IPS DF 6.9 (cell line): ENCODE measurements around the gene WWOX.

ENCODE experiments used
- DNase-seq: peaks from one replicate; pipeline ENCODE4 v3.0.0-alpha.2; 2013; ENCODE audit warnings: low read depth, low spot score
- H3K27ac ChIP-seq: one replicate; pipeline ENCODE4 v1.5.1; 2013; ENCODE audit warnings: low read length, control low read depth
- H3K27me3 ChIP-seq: 2 replicates; pipeline ENCODE4 v1.6.1; 2013; ENCODE audit warnings: mild to moderate bottlenecking, low read length; ENCODE audit not compliant: control insufficient read depth, insufficient read depth
- H3K36me3 ChIP-seq: 2 replicates; pipeline ENCODE4 v1.6.1; 2013; ENCODE audit warnings: low read length; ENCODE audit not compliant: control insufficient read depth, insufficient read depth
- H3K4me1 ChIP-seq: 2 replicates; pipeline ENCODE4 v1.6.1; 2013; ENCODE audit warnings: low read length; ENCODE audit not compliant: control insufficient read depth, insufficient read depth
- H3K4me3 ChIP-seq: 2 replicates; pipeline ENCODE4 v1.5.1; 2013; ENCODE audit warnings: mild to moderate bottlenecking, low read length
- H3K9me3 ChIP-seq: 2 replicates; pipeline ENCODE4 v1.6.1; 2013; ENCODE audit warnings: low read length, inconsistent platforms; ENCODE audit not compliant: control insufficient read depth, insufficient read depth
- WGBS: extraction: QIAGEN DNeasy Blood & Tissue Kit; methylation state at CpG from one replicate; pipeline ENCODE4 v1.1.7; 2013; ENCODE audit warnings: mixed read lengths, missing lambda C conversion rate; ENCODE audit not compliant: insufficient read length, insufficient coverage; 5-methylcytosine and 5-hydroxymethylcytosine counted together

The WWOX gene

DNA sequence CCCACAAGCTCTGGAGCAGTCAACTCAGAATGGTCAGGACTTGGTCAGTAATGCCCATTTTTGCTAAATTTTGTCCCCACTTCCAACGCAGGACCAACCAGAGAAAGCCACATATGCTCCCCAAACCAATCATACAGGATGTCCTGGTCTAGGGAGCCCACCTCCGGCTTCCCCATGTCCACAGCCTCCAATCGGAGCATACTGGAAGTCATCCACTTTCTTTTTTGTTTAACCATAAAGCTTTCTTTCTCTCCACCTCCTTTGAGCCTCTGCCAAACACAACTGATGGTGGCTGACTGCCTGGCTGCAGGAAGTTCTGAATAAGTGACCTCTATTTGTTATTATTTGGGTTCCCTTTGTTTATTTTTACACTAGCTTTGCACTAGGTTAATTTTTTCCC, 549.1 kb downstream of the WWOX start:
- no peak overlapping the region for H3K4me3 ChIP-seq
- no peak for DNase-seq
- no peaks in the 10 kb centered on the region for H3K36me3 ChIP-seq
- no CpG with 5 or more reads among the region's 3 CpGs for WGBS
- no peaks in the 10 kb centered on the region for H3K27me3 ChIP-seq
- H3K27ac ChIP-seq, result no peak overlapping the region
- H3K9me3 ChIP-seq, result no peaks in the 10 kb centered on the region
- H3K4me1 ChIP-seq, result no peaks in the 10 kb centered on the region

GRCh38 chr16:78650339-78651074, 551.1 kb downstream of the WWOX start:
- Histone ChIP-seq H3K4me3 (no peak overlapping the region), H3K27me3 (no peaks in the 10 kb centered on the region), H3K4me1 (no peaks in the 10 kb centered on the region), H3K36me3 (no peaks in the 10 kb centered on the region), H3K27ac (no peak overlapping the region), H3K9me3 (no peaks in the 10 kb centered on the region)
- no CpG with 5 or more reads among the region's 8 CpGs for WGBS
- no peak for DNase-seq

GRCh38 chr16:78654929-78655328, 555.5 kb downstream of the WWOX start:
- Histone ChIP-seq H3K27ac (no peak overlapping the region), H3K36me3 (no peaks in the 10 kb centered on the region), H3K4me3 (no peak overlapping the region), H3K9me3 (no peaks in the 10 kb centered on the region), H3K4me1 (no peaks in the 10 kb centered on the region), H3K27me3 (no peaks in the 10 kb centered on the region)
- DNase-seq, result no peak
- WGBS, result no CpG with 5 or more reads among the region's 8 CpGs

GRCh38 chr16:78655331-78656113, 556.1 kb downstream of the WWOX start:
- WGBS, result no CpG with 5 or more reads among the region's 5 CpGs
- H3K4me3 ChIP-seq, result no peak overlapping the region
- no peaks in the 10 kb centered on the region for H3K9me3 ChIP-seq
- DNase-seq, result no peak
- no peak overlapping the region for H3K27ac ChIP-seq
- no peaks in the 10 kb centered on the region for H3K27me3 ChIP-seq
- H3K4me1 ChIP-seq, result no peaks in the 10 kb centered on the region
- H3K36me3 ChIP-seq, result no peaks in the 10 kb centered on the region

DNA sequence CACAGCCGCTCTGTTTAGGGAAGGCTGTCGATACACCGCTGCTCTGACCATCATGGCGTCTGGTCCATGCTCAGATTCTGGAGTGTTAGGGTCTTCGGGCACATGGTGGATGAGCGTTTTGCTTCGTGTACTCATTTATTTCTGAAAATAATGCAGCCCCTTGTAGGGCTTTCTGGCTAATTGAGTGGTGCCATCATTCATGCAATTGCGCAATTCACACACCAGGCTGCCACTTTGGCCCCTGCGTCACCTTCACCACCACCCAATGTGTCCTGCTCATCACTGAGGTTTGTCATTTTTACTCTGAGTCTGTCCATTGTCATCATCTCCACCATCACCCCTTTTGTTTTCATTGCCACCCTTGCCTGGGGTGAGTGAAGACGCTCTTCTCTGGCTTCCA, 557.4 kb downstream of the WWOX start:
- Histone ChIP-seq H3K27me3 (no peaks in the 10 kb centered on the region), H3K4me3 (no peak overlapping the region), H3K4me1 (no peaks in the 10 kb centered on the region), H3K27ac (no peak overlapping the region), H3K9me3 (no peaks in the 10 kb centered on the region), H3K36me3 (no peaks in the 10 kb centered on the region)
- no peak for DNase-seq
- WGBS, result no CpG with 5 or more reads among the region's 10 CpGs

DNA sequence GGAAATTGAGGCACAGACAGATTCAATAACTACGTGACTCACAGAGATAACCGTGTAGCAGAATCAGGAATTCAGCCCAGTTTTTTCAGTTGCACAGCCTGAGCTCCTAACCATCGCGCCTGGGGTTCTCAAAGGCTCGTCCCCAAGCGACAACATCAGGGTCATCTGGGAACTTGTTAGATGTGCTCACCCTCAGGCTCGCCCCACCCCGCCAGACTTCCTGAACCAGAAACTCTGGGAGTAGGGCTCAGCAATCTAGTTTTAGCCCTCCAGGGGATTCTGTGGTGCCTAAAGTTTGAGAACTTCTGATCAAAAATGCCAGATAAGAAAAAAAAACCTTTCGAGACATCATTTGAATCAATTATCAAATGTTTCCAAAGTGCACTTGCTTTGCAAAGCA, 559.8 kb downstream of the WWOX start:
- Histone ChIP-seq H3K27me3 (no peaks in the 10 kb centered on the region), H3K27ac (no peak overlapping the region), H3K36me3 (no peaks in the 10 kb centered on the region), H3K4me1 (no peaks in the 10 kb centered on the region), H3K4me3 (no peak overlapping the region), H3K9me3 (no peaks in the 10 kb centered on the region)
- WGBS, result no CpG with 5 or more reads among the region's 9 CpGs
- DNase-seq, result no peak

DNA sequence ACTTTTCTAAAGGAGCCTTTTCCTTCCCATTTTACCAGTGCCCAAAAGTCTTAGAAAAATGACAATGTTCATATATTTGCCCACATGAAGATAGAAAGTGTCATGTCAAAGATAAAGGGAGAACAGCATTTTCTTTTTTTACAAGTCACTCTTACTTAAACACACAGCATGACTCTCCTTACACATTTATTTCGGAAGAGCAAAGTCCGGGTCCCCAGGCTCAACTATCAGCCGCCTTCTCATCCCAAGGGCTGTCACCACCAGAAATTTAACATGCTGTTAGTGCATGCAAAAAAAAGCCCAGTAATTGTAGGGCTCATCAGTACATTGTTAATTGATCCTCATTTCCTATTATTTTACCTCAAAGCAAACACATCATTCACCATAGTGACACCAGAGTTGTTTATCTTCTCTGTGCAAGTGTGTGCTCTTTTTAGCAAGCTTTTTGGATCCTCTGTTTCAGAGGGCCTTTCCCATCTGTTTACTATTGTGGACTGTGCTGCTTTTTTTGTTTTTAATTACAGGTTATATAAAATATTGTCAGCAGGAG, 560.3 kb downstream of the WWOX start:
- no peaks in the 10 kb centered on the region for H3K36me3 ChIP-seq
- H3K27ac ChIP-seq, result no peak overlapping the region
- no peaks in the 10 kb centered on the region for H3K9me3 ChIP-seq
- H3K4me1 ChIP-seq, result no peaks in the 10 kb centered on the region
- no peak overlapping the region for H3K4me3 ChIP-seq
- DNase-seq, result no peak
- WGBS, result no CpG with 5 or more reads among the region's 3 CpGs
- no peaks in the 10 kb centered on the region for H3K27me3 ChIP-seq

GRCh38 chr16:78660795-78661194, 561.3 kb downstream of the WWOX start:
- Histone ChIP-seq H3K36me3 (no peaks in the 10 kb centered on the region), H3K27me3 (no peaks in the 10 kb centered on the region), H3K4me3 (no peak overlapping the region), H3K9me3 (no peaks in the 10 kb centered on the region), H3K4me1 (no peaks in the 10 kb centered on the region), H3K27ac (no peak overlapping the region)
- WGBS, result no CpG with 5 or more reads among the region's 1 CpG
- no peak for DNase-seq

DNA sequence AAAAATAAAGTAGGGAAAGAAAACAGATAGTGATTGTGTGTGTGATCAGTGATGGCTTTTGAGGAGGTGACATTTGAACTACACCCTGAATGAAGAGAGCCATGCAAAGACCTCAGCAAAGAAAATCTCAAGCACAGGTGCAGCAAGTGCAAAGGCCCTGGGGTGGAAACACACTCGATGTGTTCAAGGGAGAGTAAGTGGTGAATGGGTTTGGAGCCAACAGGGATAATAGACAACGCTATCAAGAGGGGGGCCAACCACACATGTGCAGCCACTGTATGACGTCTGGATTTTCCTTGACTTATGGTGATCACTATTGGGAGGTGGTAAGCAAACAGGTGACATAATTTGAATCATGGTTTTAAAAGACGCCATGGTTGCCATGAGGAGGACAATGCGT, 564.2 kb downstream of the WWOX start:
- no peaks in the 10 kb centered on the region for H3K36me3 ChIP-seq
- no peaks in the 10 kb centered on the region for H3K27me3 ChIP-seq
- no CpG with 5 or more reads among the region's 5 CpGs for WGBS
- DNase-seq, result no peak
- H3K9me3 ChIP-seq, result no peaks in the 10 kb centered on the region
- no peaks in the 10 kb centered on the region for H3K4me1 ChIP-seq
- H3K27ac ChIP-seq, result no peak overlapping the region
- H3K4me3 ChIP-seq, result no peak overlapping the region

GRCh38 chr16:78664811-78665772, 565.6 kb downstream of the WWOX start:
- no peak overlapping the region for H3K4me3 ChIP-seq
- H3K27me3 ChIP-seq, result no peaks in the 10 kb centered on the region
- DNase-seq, result no peak
- H3K36me3 ChIP-seq, result no peaks in the 10 kb centered on the region
- no peaks in the 10 kb centered on the region for H3K9me3 ChIP-seq
- no peak overlapping the region for H3K27ac ChIP-seq
- WGBS, result no CpG with 5 or more reads among the region's 19 CpGs
- H3K4me1 ChIP-seq, result no peaks in the 10 kb centered on the region
